ENCODE results near the gene SDCBP2. TPM values are rescaled to one million over a fixed set of nuclear protein-coding genes. Genes with fewer than 3 reads are reported as not detected.
A peak's percentile ranks its signal among the peaks of the same experiment; 100 is the strongest.

Gene SDCBP2
- total RNA-seq, 4 donors from 2014 or later: 132 to 427 (median 300) TPM

- no peak for DNase-seq
- no peaks in the 10 kb centered on the region for H3K36me3 ChIP-seq
- H3K27me3 ChIP-seq: no peaks in the 10 kb centered on the region
- 96 to 100% methylated on average over 1 to 5 of the region's 5 CpGs for WGBS, 2 donors (ENCODE audit: low coverage in 1 of 2)
- peaks cover 6 to 14% (median 10%) of the 10 kb centered on the region in 4 donors for H3K4me1 ChIP-seq
- H3K27ac ChIP-seq: no peak overlapping the region
- no peak overlapping the region for H3K4me3 ChIP-seq
- intact Hi-C loops (cut with DNase I; ENCODE audit: low total_unique reads) (no loop called here), in situ Hi-C loops (cut with MboI; ENCODE audit: low pct_ligation_motif_present in 1 of 4, low pct_unique_long_range_greater_than_20kb in 1 of 4, low sequenced_read_pairs in 3 of 4) (loop anchor here in 1 of 4 donors (10.0 kb wide), 1 partner anchor 47 kb away; no protein-coding TSS in a partner anchor)
- H3K9me3 ChIP-seq: no peaks in the 10 kb centered on the region
- TF ChIP-seq POLR2A (IDR thresholded peaks at IDR 0.05) (no peak), POLR2AphosphoS5 (IDR thresholded peaks at IDR 0.05) (no peak), EP300 (IDR thresholded peaks at IDR 0.05; ENCODE audit: low read depth) (no peak)
- TF ChIP-seq, protein P1, sequence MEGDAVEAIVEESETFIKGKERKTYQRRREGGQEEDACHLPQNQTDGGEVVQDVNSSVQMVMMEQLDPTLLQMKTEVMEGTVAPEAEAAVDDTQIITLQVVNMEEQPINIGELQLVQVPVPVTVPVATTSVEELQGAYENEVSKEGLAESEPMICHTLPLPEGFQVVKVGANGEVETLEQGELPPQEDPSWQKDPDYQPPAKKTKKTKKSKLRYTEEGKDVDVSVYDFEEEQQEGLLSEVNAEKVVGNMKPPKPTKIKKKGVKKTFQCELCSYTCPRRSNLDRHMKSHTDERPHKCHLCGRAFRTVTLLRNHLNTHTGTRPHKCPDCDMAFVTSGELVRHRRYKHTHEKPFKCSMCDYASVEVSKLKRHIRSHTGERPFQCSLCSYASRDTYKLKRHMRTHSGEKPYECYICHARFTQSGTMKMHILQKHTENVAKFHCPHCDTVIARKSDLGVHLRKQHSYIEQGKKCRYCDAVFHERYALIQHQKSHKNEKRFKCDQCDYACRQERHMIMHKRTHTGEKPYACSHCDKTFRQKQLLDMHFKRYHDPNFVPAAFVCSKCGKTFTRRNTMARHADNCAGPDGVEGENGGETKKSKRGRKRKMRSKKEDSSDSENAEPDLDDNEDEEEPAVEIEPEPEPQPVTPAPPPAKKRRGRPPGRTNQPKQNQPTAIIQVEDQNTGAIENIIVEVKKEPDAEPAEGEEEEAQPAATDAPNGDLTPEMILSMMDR (IDR thresholded peaks at IDR 0.05): no peak
These were observed 9.2 kb upstream of the SDCBP2 start for GRCh38 chr20:1338096-1338495.

- in situ Hi-C loops (cut with MboI; ENCODE audit: low pct_ligation_motif_present in 1 of 4, low pct_unique_long_range_greater_than_20kb in 1 of 4, low sequenced_read_pairs in 3 of 4): loop anchor here in 1 of 4 donors (10.0 kb wide), 1 partner anchor 47 kb away; no protein-coding TSS in a partner anchor
- no peaks in the 10 kb centered on the region for H3K27me3 ChIP-seq
- TF ChIP-seq POLR2AphosphoS5 (IDR thresholded peaks at IDR 0.05) (no peak), EP300 (IDR thresholded peaks at IDR 0.05; ENCODE audit: low read depth) (no peak), POLR2A (IDR thresholded peaks at IDR 0.05) (no peak)
- TF ChIP-seq, protein P1 (IDR thresholded peaks at IDR 0.05): no peak
- no peaks in the 10 kb centered on the region for H3K9me3 ChIP-seq
- H3K4me3 ChIP-seq: no peak overlapping the region
- intact Hi-C loops (cut with DNase I; ENCODE audit: low total_unique reads): no loop called here
- no peak for DNase-seq
- H3K36me3 ChIP-seq: no peaks in the 10 kb centered on the region
- H3K4me1 ChIP-seq: peaks cover 6 to 14% (median 10%) of the 10 kb centered on the region in 4 donors
- WGBS, 2 donors (ENCODE audit: low coverage in 1 of 2): 23 to 34% methylated on average over 4 to 5 of the region's 5 CpGs
- H3K27ac ChIP-seq: peak overlapping the region in 2 of 4 donors; percentile 3 to 36
These were observed 8.5 kb upstream of the SDCBP2 start for GRCh38 chr20:1337441-1337840.

DNA sequence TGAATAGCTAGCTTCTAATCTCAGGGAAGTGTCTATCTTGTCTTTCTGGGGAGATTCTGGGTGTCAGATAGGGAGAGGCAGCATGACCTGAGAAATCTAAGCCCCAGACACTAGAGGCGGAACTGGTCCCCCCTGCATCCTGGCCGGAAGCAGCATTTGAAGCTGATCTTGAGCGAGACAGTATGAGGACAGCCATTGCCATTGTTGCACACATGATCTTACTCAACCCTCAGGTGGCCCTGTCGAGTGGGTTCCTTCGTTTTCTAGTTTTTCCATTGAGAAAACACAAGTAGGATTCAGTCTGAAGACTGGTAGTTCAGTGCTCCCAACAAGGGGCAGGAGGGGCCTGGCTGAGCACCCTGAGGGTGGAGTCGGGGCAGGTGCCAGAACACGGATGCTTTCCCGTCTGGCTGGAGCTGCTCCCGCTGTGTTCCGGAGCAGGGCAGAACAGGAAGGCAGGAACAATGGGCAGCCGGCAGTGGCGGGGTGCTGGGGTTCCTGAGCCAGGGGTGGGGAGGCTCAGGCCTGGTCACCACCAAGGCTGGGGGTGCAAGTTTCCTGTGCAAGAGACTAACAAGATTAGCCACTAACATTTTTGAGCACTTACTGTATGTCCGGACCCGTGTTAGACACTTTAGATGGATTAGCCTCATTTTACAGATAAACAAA lies 7.9 kb upstream of the SDCBP2 start:
- TF ChIP-seq POLR2A (IDR thresholded peaks at IDR 0.05) (no peak), EP300 (IDR thresholded peaks at IDR 0.05; ENCODE audit: low read depth) (no peak), POLR2AphosphoS5 (IDR thresholded peaks at IDR 0.05) (peak; percentile 7 to 25 (median 15))
- TF ChIP-seq, protein P1 (IDR thresholded peaks at IDR 0.05): no peak
- Histone ChIP-seq H3K27ac (peak overlapping the region; percentile 23 to 33 (median 26)), H3K27me3 (no peaks in the 10 kb centered on the region), H3K4me1 (peaks cover 6 to 14% (median 10%) of the 10 kb centered on the region in 4 donors), H3K36me3 (no peaks in the 10 kb centered on the region), H3K4me3 (no peak overlapping the region), H3K9me3 (no peaks in the 10 kb centered on the region)
- WGBS, 2 donors (ENCODE audit: low coverage in 1 of 2): 37% methylated on average over 14 of the region's 14 CpGs; no CpG with 5 or more reads in 1 of the 2 donors
- intact Hi-C loops (cut with DNase I; ENCODE audit: low total_unique reads) (no loop called here), in situ Hi-C loops (cut with MboI; ENCODE audit: low pct_ligation_motif_present in 1 of 4, low pct_unique_long_range_greater_than_20kb in 1 of 4, low sequenced_read_pairs in 3 of 4) (loop anchor here in 1 of 4 donors (10.0 kb wide), 1 partner anchor 48 kb away; no protein-coding TSS in a partner anchor)
- peak; percentile 60 for DNase-seq

DNA sequence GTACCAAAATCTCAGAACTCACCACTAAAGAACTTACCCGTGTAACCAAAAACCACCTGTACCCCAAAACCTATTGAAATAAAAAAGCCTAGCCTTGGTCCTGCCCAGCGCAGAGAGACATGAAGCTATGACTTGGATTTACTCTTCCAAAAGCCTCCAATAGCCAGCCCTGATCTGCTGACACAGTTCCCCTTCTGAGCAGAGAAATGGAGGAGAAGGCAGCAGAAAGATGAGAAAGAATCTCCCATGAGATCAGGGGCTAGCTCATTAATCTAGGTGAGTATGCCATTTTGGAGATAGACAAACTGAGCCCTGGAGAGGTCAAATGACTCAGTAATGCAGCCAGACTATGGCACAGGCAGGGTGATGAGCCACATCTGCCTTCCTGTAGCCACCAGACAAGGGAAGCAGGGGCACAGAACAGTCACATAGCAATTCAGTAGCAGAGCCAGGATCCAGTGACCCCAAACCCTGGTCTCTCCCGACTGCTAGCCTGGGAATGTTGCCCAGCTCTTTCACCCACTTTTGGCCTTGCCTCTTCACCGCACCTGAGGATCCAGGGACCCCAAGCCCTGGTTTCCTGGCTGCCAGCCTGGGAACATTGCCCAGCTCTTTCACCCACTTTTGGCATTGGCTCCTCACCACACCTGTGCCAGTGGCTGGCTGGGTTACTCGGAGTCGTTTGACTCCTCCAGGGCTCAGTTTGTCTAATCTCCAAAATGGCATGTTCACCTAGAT lies 7.2 kb upstream of the SDCBP2 start:
- intact Hi-C loops (cut with DNase I; ENCODE audit: low total_unique reads) (no loop called here), in situ Hi-C loops (cut with MboI; ENCODE audit: low pct_ligation_motif_present in 1 of 4, low pct_unique_long_range_greater_than_20kb in 1 of 4, low sequenced_read_pairs in 3 of 4) (loop anchor here in 1 of 4 donors (10.0 kb wide), 1 partner anchor 49 kb away; no protein-coding TSS in a partner anchor)
- no peak for TF ChIP-seq EP300 (IDR thresholded peaks at IDR 0.05; ENCODE audit: low read depth)
- no peak for TF ChIP-seq POLR2A (IDR thresholded peaks at IDR 0.05)
- TF ChIP-seq POLR2AphosphoS5 (IDR thresholded peaks at IDR 0.05): no peak
- TF ChIP-seq, protein P1 (IDR thresholded peaks at IDR 0.05): no peak
- H3K9me3 ChIP-seq: no peaks in the 10 kb centered on the region
- 72 to 89% methylated on average over 2 to 6 of the region's 6 CpGs for WGBS, 2 donors (ENCODE audit: low coverage in 1 of 2)
- no peaks in the 10 kb centered on the region for H3K27me3 ChIP-seq
- DNase-seq: no peak
- H3K4me1 ChIP-seq: peaks cover 6 to 14% (median 10%) of the 10 kb centered on the region in 4 donors
- peak overlapping the region; percentile 23 to 33 (median 26) for H3K27ac ChIP-seq
- H3K4me3 ChIP-seq: no peak overlapping the region
- no peaks in the 10 kb centered on the region for H3K36me3 ChIP-seq
